ENCODE results near the gene CD5L. TPM values are rescaled to one million over a fixed set of nuclear protein-coding genes. Genes with fewer than 3 reads are reported as not detected.

Gene CD5L
- total and polyA plus RNA-seq, 2 experiments from 2014 or later, result not detected

DNA sequence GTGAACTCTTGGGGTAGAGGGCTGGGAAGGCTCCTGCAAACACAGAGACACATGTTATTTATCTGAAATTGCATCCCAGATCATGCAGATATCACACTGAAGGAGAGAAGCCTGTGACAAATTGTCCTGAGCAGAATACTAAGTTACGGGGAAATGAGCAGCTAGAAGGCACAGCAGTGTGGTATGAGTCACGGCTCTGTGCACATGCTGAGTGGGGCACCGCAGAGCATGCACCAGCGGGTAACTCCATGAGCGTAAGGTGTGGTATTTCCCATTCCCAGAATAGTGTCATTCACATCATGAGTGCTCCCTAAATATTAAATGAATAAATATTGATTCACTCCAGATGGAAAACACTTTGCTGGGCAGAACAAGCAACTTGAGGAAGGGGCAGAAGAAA is 43.4 kb downstream of the CD5L start:
- H3K4me3 ChIP-seq, result no peak overlapping the region
- no peak overlapping the region for H3K27ac ChIP-seq
- H3K4me1 ChIP-seq (ENCODE audit: low read depth), result no peaks in the 10 kb centered on the region
- H3K27me3 ChIP-seq, result no peaks in the 10 kb centered on the region
- H3K36me3 ChIP-seq, result no peaks in the 10 kb centered on the region
- TF ChIP-seq, protein P1, sequence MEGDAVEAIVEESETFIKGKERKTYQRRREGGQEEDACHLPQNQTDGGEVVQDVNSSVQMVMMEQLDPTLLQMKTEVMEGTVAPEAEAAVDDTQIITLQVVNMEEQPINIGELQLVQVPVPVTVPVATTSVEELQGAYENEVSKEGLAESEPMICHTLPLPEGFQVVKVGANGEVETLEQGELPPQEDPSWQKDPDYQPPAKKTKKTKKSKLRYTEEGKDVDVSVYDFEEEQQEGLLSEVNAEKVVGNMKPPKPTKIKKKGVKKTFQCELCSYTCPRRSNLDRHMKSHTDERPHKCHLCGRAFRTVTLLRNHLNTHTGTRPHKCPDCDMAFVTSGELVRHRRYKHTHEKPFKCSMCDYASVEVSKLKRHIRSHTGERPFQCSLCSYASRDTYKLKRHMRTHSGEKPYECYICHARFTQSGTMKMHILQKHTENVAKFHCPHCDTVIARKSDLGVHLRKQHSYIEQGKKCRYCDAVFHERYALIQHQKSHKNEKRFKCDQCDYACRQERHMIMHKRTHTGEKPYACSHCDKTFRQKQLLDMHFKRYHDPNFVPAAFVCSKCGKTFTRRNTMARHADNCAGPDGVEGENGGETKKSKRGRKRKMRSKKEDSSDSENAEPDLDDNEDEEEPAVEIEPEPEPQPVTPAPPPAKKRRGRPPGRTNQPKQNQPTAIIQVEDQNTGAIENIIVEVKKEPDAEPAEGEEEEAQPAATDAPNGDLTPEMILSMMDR (IDR thresholded peaks at IDR 0.05; ENCODE audit: low read depth, low read length), result no peak
- H3K9me3 ChIP-seq (ENCODE audit: low read depth), result no peaks in the 10 kb centered on the region
- no peak for DNase-seq (ENCODE audit: low read depth in 1 of 2, low spot score in 1 of 2)

DNA sequence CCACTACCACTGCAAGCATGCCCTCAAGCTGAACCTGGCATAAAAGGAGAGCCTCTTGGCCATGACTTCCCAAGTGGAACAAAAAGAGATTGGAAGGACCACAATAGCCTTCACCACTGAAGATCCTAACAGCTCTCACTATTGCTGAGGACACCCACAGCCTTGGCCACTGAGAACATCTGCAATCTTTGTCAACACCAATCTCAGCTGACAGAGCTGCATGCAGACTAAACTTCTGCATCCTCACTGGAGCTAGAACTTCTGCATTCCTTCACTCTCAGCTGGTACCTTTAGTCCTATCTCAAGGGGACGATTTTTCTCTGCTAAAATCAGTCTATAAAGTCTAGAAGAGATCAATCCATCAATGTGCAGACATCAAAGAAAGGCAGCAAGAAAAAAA is 56.4 kb downstream of the CD5L start:
- TF ChIP-seq, protein P1 (IDR thresholded peaks at IDR 0.05; ENCODE audit: low read depth, low read length), result no peak
- H3K27me3 ChIP-seq, result no peaks in the 10 kb centered on the region

DNA sequence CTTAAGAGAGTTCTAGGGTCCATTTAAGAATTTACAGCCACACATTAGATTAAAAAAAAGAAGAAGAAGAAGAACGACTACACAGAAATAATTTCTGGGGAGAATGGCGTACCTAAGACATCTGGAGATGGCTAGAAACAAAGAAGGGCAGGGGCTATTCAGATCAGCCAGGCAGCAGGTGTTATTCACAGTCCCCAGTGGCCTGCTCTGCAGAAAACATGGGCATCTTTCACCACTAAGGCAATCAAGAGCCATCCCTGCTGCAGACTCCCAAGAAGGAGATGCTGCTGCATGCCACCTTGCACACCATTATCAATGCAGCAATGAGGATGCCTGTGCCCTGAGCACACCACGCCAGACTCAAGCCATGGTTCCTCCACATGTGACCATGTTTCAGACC is 56.8 kb downstream of the CD5L start:
- Histone ChIP-seq H3K4me1 (ENCODE audit: low read depth) (no peaks in the 10 kb centered on the region), H3K9me3 (ENCODE audit: low read depth) (no peaks in the 10 kb centered on the region), H3K27me3 (no peaks in the 10 kb centered on the region), H3K36me3 (no peaks in the 10 kb centered on the region), H3K4me3 (no peak overlapping the region), H3K27ac (no peak overlapping the region)
- no peak for DNase-seq (ENCODE audit: low read depth in 1 of 2, low spot score in 1 of 2)
- TF ChIP-seq, protein P1 (IDR thresholded peaks at IDR 0.05; ENCODE audit: low read depth, low read length), result no peak

More for the DNA sequence above, 56.4 kb downstream of the CD5L start:
- Histone ChIP-seq H3K27ac (no peak overlapping the region), H3K36me3 (no peaks in the 10 kb centered on the region), H3K4me1 (ENCODE audit: low read depth) (no peaks in the 10 kb centered on the region), H3K4me3 (no peak overlapping the region), H3K9me3 (ENCODE audit: low read depth) (no peaks in the 10 kb centered on the region)
- no peak for DNase-seq (ENCODE audit: low read depth in 1 of 2, low spot score in 1 of 2)

DNA sequence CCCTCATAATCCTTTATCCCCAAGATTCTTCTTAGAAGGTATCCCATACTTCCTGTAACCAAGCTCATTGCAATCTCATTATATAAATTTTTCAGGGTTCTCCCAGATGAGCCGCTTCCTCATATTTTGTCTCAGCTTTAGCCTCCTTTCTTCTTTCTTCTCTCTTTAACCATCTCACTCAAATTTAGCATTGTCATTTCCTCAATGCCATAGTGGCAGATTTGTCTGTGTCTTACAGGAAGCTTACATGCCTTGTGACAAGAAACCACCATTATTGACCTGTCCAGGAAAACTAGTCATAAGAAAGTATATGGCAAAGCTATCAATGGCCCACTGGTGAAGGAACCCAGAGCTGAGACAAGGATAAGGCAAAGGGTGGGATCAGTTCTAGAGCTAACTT is 58.7 kb downstream of the CD5L start:
- DNase-seq (ENCODE audit: low read depth in 1 of 2, low spot score in 1 of 2), result no peak
- H3K27ac ChIP-seq, result no peak overlapping the region
- H3K27me3 ChIP-seq, result no peaks in the 10 kb centered on the region
- TF ChIP-seq, protein P1 (IDR thresholded peaks at IDR 0.05; ENCODE audit: low read depth, low read length), result no peak
- no peaks in the 10 kb centered on the region for H3K36me3 ChIP-seq
- H3K4me1 ChIP-seq (ENCODE audit: low read depth), result no peaks in the 10 kb centered on the region
- no peaks in the 10 kb centered on the region for H3K9me3 ChIP-seq (ENCODE audit: low read depth)
- no peak overlapping the region for H3K4me3 ChIP-seq

DNA sequence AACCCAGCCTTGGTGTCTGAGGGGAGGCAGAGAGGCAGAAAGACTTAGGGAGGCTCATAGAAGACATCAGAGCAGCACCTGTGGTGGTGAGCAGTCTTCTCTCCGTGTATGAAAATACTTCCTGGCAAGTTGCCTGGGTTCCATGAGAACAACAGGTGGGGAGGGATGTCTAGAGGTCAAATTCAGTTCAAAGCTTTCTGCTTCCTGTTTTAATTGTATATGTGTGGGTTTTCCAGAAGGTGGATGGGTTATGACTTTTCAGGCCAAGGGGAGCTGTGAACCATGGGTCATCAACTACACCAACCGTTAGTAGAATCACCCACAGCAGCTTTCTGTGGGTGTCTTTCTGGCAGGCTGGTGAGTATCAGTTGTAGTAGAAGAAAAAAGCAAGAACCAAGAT is 60.6 kb downstream of the CD5L start:
- Histone ChIP-seq H3K27me3 (no peaks in the 10 kb centered on the region), H3K9me3 (ENCODE audit: low read depth) (no peaks in the 10 kb centered on the region), H3K4me3 (no peak overlapping the region), H3K27ac (no peak overlapping the region), H3K4me1 (ENCODE audit: low read depth) (no peaks in the 10 kb centered on the region), H3K36me3 (no peaks in the 10 kb centered on the region)
- no peak for DNase-seq (ENCODE audit: low read depth in 1 of 2, low spot score in 1 of 2)
- TF ChIP-seq, protein P1 (IDR thresholded peaks at IDR 0.05; ENCODE audit: low read depth, low read length), result no peak

Other genes starting within 250 kb of the CD5L start
- not detected in 2 replicates for gene FCRL4, start 243.7 kb downstream of the CD5L start, total RNA-seq
- gene FCRL4, start 243.7 kb downstream of the CD5L start, polyA plus RNA-seq, result not detected in 2 replicates
- gene FCRL3, start 141.0 kb downstream of the CD5L start, total RNA-seq, result not detected in 2 replicates
- gene FCRL3, start 141.0 kb downstream of the CD5L start, polyA plus RNA-seq, result not detected in 2 replicates
- gene FCRL2, start 64.7 kb downstream of the CD5L start, total RNA-seq, result not detected in 2 replicates
- gene FCRL2, start 64.7 kb downstream of the CD5L start, polyA plus RNA-seq, result not detected in 2 replicates
- not detected in 2 replicates for gene FCRL1, start 21.7 kb downstream of the CD5L start, total RNA-seq
- not detected in 2 replicates for gene FCRL1, start 21.7 kb downstream of the CD5L start, polyA plus RNA-seq
- gene KIRREL1, start 151.8 kb upstream of the CD5L start, total RNA-seq, result 24.8 and 33.2 TPM in 2 replicates
- 8.2 and 10.6 TPM in 2 replicates for gene KIRREL1, start 151.8 kb upstream of the CD5L start, polyA plus RNA-seq